HEK293 (cell line): Measurements from ENCODE around the gene FZD2.

Source experiments
- CTCF ChIA-PET: fragments of 350-600 bp; formaldehyde crosslinking; extraction: SDS; loops from one replicate; lab custom pipeline; 2021; ENCODE audit warnings: antibody characterized with exemption; lab: Yijun Ruan, JAX
- POLR2A ChIA-PET: fragments of 300-600 bp; formaldehyde crosslinking; extraction: SDS; loops from one replicate; lab custom pipeline; 2020; ENCODE audit warnings: antibody characterized with exemption, inconsistent platforms; lab: Yijun Ruan, JAX
- H3K27ac ChIP-seq: fragments of 200-500 bp; sonication (Bioruptor generic); 2 replicates; pipeline ENCODE4 v1.5.1; 2014; ENCODE audit warnings: low read depth, low read length, control low read depth, inconsistent platforms; ENCODE audit errors: extremely low read depth
- H3K36me3 ChIP-seq, 2 experiments: fragments of 200-500 bp in 1 of 2; sonication (Bioruptor generic) in 1 of 2; 1 replicate in 1 of 2; 2 replicates in 1 of 2; pipeline ENCODE4 v1.5.1; 2014 to 2017; ENCODE audit warnings: inconsistent platforms in 2 of 2, low read length in 2 of 2; ENCODE audit not compliant: control insufficient read depth in 2 of 2, insufficient read depth in 1 of 2
- H3K4me1 ChIP-seq: fragments of 200-500 bp; sonication (Bioruptor generic); 2 replicates; pipeline ENCODE4 v1.5.1; 2014; ENCODE audit warnings: mild to moderate bottlenecking, low read length, inconsistent platforms; ENCODE audit not compliant: control insufficient read depth, insufficient read depth
- H3K4me3 ChIP-seq: 2 replicates; pipeline ENCODE4 v1.5.1; 2011; ENCODE audit warnings: low read depth, mild to moderate bottlenecking, control low read depth, low read length, moderate library complexity
- H3K9me3 ChIP-seq: fragments of 200-500 bp; sonication (Bioruptor generic); 2 replicates; pipeline ENCODE4 v1.5.1; 2014; ENCODE audit warnings: low read depth, low read length, inconsistent platforms; ENCODE audit not compliant: control insufficient read depth, insufficient read depth
- GLIS2 ChIP-seq: fragments of 450-650 bp; formaldehyde crosslinking; IDR thresholded peaks from 2 replicates; pipeline ENCODE4 v1.5.1; 2016; ENCODE audit warnings: missing biosample characterization, missing genetic modification characterization
- HOXA7 ChIP-seq: sonication (generic); formaldehyde crosslinking; IDR thresholded peaks from 2 replicates; pipeline ENCODE4 v1.8.1; 2022; ENCODE audit warnings: missing genetic modification reagents, borderline replicate concordance
- KLF10 ChIP-seq: fragments of 450-650 bp; IDR thresholded peaks from 2 replicates; pipeline ENCODE4 v1.5.1; 2018; ENCODE audit warnings: missing biosample characterization, mild to moderate bottlenecking, missing genetic modification characterization
- SP7 ChIP-seq: fragments of 450-650 bp; formaldehyde crosslinking; IDR thresholded peaks from 2 replicates; pipeline ENCODE4 v1.5.1; 2016; ENCODE audit warnings: missing biosample characterization, missing genetic modification characterization
- TCF7L2 ChIP-seq: IDR thresholded peaks from 2 replicates; pipeline ENCODE4 v1.6.1; 2011; ENCODE audit warnings: low read depth, mild to moderate bottlenecking, inconsistent platforms, low read length, moderate library complexity, borderline replicate concordance
- ZBTB7A ChIP-seq: fragments of 450-650 bp; formaldehyde crosslinking; IDR thresholded peaks from 2 replicates; pipeline ENCODE4 v1.5.1; 2016; ENCODE audit warnings: low read depth, missing biosample characterization, missing genetic modification characterization
- ZIC2 ChIP-seq: fragments of 450-650 bp; formaldehyde crosslinking; IDR thresholded peaks from 2 replicates; pipeline ENCODE4 v1.5.1; 2016; ENCODE audit warnings: missing biosample characterization, missing genetic modification characterization
- ZNF121 ChIP-seq: fragments of 450-650 bp; formaldehyde crosslinking; IDR thresholded peaks from 2 replicates; pipeline ENCODE4 v1.5.1; 2016; ENCODE audit warnings: missing biosample characterization, missing genetic modification characterization
- ZNF140 ChIP-seq: fragments of 450-650 bp; formaldehyde crosslinking; IDR thresholded peaks from 2 replicates; pipeline ENCODE4 v1.5.1; 2016; ENCODE audit warnings: missing biosample characterization, missing genetic modification characterization
- ZNF2 ChIP-seq: fragments of 450-650 bp; formaldehyde crosslinking; IDR thresholded peaks from 2 replicates; pipeline ENCODE4 v1.5.1; 2016; ENCODE audit warnings: missing biosample characterization, missing genetic modification characterization
- ZNF274 ChIP-seq, 2 experiments: fragments of 200-500 bp in 1 of 2; fragments of 450-650 bp in 1 of 2; sonication (Bioruptor generic) in 1 of 2; formaldehyde crosslinking in 1 of 2; IDR thresholded peaks; 2 replicates each; pipeline versions ENCODE4 v1.5.1 to v1.6.1; 2014 to 2016; ENCODE audit warnings: borderline replicate concordance in 1 of 2, inconsistent platforms in 1 of 2, low read length in 1 of 2, missing biosample characterization in 1 of 2, missing genetic modification characterization in 1 of 2
- ZNF514 ChIP-seq: fragments of 450-650 bp; formaldehyde crosslinking; IDR thresholded peaks from 2 replicates; pipeline ENCODE4 v1.5.1; 2016; ENCODE audit warnings: missing biosample characterization, missing genetic modification characterization
- ZNF548 ChIP-seq: fragments of 450-650 bp; formaldehyde crosslinking; IDR thresholded peaks from 2 replicates; pipeline ENCODE4 v1.5.1; 2016; ENCODE audit warnings: missing biosample characterization, missing genetic modification characterization
- ZNF549 ChIP-seq: fragments of 450-650 bp; IDR thresholded peaks from 2 replicates; pipeline ENCODE4 v1.5.1; 2018; ENCODE audit warnings: missing biosample characterization, missing genetic modification characterization, mild to moderate bottlenecking, inconsistent platforms, moderate library complexity
- ZSCAN30 ChIP-seq: fragments of 450-650 bp; IDR thresholded peaks from 2 replicates; pipeline ENCODE4 v1.5.1; 2018; ENCODE audit warnings: missing biosample characterization, mild to moderate bottlenecking, missing genetic modification characterization, moderate library complexity
- TF ChIP-seq, protein P1 (sequence below): fragments of 450-650 bp; formaldehyde crosslinking; conservative IDR thresholded peaks from 2 replicates; pipeline ENCODE4 v1.5.1; 2016; ENCODE audit warnings: low read depth, missing biosample characterization, missing genetic modification characterization
- TF ChIP-seq, protein P2 (sequence below): fragments of 450-650 bp; formaldehyde crosslinking; IDR thresholded peaks from 2 replicates; pipeline ENCODE4 v1.5.1; 2016; ENCODE audit warnings: missing biosample characterization, missing genetic modification characterization
- TF ChIP-seq, protein P3 (sequence below): fragments of 450-650 bp; formaldehyde crosslinking; IDR thresholded peaks from 2 replicates; pipeline ENCODE4 v1.5.1; 2016; ENCODE audit warnings: missing biosample characterization, missing genetic modification characterization, borderline replicate concordance
- TF ChIP-seq, protein P4 (sequence below): fragments of 450-650 bp; formaldehyde crosslinking; IDR thresholded peaks from 2 replicates; pipeline ENCODE4 v1.5.1; 2017; ENCODE audit warnings: missing biosample characterization, mild to moderate bottlenecking, missing genetic modification characterization, moderate library complexity
- TF ChIP-seq, protein P5 (sequence below): fragments of 450-650 bp; formaldehyde crosslinking; IDR thresholded peaks from 2 replicates; pipeline ENCODE4 v1.5.1; 2016; ENCODE audit warnings: missing biosample characterization, missing genetic modification characterization, low read depth

Gene FZD2

DNA sequence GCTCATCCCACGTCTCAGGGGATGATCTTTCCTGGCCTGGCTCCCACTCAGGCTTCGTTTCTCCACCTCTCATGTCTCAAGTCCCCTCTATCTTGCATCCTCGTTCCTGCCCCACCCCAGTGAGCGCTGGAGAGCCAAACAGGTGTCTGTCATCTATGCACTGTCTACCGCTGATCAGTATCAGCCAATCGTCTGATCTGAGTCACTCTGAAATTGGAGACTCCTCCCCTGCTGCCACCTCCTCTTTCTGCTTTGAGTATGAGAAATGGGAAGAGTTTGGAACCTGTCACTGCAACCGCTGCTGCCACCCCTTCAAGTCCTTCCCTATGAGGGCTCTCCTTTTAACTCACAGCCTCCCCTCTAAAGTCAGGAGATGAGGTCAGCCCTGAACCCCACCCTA is 28.0 kb downstream of the FZD2 start (continued):
- TF ChIP-seq, protein P1, sequence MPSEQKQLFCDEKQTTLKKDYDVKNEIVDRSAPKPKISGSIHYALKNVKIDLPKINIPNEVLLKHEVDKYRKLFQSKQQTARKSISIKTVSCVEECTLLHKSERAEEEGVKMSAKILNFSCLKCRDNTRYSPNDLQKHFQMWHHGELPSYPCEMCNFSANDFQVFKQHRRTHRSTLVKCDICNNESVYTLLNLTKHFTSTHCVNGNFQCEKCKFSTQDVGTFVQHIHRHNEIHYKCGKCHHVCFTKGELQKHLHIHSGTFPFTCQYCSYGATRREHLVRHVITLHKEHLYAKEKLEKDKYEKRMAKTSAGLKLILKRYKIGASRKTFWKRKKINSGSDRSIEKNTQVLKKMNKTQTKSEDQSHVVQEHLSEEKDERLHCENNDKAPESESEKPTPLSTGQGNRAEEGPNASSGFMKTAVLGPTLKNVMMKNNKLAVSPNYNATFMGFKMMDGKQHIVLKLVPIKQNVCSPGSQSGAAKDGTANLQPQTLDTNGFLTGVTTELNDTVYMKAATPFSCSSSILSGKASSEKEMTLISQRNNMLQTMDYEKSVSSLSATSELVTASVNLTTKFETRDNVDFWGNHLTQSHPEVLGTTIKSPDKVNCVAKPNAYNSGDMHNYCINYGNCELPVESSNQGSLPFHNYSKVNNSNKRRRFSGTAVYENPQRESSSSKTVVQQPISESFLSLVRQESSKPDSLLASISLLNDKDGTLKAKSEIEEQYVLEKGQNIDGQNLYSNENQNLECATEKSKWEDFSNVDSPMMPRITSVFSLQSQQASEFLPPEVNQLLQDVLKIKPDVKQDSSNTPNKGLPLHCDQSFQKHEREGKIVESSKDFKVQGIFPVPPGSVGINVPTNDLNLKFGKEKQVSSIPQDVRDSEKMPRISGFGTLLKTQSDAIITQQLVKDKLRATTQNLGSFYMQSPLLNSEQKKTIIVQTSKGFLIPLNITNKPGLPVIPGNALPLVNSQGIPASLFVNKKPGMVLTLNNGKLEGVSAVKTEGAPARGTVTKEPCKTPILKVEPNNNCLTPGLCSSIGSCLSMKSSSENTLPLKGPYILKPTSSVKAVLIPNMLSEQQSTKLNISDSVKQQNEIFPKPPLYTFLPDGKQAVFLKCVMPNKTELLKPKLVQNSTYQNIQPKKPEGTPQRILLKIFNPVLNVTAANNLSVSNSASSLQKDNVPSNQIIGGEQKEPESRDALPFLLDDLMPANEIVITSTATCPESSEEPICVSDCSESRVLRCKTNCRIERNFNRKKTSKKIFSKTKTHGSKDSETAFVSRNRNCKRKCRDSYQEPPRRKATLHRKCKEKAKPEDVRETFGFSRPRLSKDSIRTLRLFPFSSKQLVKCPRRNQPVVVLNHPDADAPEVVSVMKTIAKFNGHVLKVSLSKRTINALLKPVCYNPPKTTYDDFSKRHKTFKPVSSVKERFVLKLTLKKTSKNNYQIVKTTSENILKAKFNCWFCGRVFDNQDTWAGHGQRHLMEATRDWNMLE (tag by site-specific recombination), result no peak
- TF ChIP-seq ZBTB7A (tag by site-specific recombination) (no peak), ZSCAN30 (tag by site-specific recombination) (no peak), ZNF274 (IDR thresholded peaks at IDR 0.05; ENCODE audit: low read length) (no peak), ZNF274 (tag by site-specific recombination; IDR thresholded peaks at IDR 0.05; ENCODE audit: borderline replicate concordance) (no peak), ZNF2 (tag by site-specific recombination) (no peak), ZNF548 (no peak), KLF10 (tag by site-specific recombination) (no peak), TCF7L2 (no peak), ZNF121 (no peak)
- TF ChIP-seq, protein P2, sequence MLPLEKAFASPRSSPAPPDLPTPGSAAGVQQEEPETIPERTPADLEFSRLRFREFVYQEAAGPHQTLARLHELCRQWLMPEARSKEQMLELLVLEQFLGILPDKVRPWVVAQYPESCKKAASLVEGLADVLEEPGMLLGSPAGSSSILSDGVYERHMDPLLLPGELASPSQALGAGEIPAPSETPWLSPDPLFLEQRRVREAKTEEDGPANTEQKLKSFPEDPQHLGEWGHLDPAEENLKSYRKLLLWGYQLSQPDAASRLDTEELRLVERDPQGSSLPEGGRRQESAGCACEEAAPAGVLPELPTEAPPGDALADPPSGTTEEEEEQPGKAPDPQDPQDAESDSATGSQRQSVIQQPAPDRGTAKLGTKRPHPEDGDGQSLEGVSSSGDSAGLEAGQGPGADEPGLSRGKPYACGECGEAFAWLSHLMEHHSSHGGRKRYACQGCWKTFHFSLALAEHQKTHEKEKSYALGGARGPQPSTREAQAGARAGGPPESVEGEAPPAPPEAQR (tag by site-specific recombination), result no peak
- TF ChIP-seq, all 188 proteins: peak for 0

DNA sequence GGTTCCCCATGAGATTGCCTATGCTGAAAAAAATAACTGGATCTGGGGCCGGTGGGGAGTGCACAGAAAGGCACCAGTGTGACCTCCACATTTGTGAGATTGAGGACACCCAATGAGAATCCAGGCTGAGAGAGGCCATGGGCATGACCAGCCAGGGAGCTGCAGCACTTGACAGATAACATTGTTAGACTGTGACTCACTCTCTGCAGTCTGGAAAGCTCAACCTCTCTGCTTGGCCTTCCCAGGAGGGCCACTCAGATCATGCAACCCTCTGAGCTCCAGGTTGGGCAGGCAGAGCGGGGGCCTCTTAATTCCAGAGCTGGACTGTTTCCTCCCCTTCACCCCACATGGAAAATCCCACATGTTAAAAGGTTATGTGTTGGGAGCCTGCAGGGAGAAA is 30.1 kb downstream of the FZD2 start:
- Histone ChIP-seq H3K27ac (peak overlapping the region; percentile 28; the same call in 1 of the 2 replicates), H3K4me3 (no peak overlapping the region), H3K4me1 (peaks cover 6% of the 10 kb centered on the region), H3K36me3 (no peaks in the 10 kb centered on the region), H3K9me3 (no peaks in the 10 kb centered on the region)
- CTCF ChIA-PET, result interaction anchor here (0.5 to 2.7 kb wide), 6 partner anchors 12 to 85 kb away, joined by 3 to 17 read pairs (median 4); no protein-coding TSS in a partner anchor
- POLR2A ChIA-PET, result interaction anchor here (0.5 to 1.8 kb wide), 15 partner anchors 12 to 464 kb away, joined by 3 to 13 read pairs (median 4); partner anchors contain the start of genes FZD2, HDAC5 and MEIOC
- TF ChIP-seq, protein P3, sequence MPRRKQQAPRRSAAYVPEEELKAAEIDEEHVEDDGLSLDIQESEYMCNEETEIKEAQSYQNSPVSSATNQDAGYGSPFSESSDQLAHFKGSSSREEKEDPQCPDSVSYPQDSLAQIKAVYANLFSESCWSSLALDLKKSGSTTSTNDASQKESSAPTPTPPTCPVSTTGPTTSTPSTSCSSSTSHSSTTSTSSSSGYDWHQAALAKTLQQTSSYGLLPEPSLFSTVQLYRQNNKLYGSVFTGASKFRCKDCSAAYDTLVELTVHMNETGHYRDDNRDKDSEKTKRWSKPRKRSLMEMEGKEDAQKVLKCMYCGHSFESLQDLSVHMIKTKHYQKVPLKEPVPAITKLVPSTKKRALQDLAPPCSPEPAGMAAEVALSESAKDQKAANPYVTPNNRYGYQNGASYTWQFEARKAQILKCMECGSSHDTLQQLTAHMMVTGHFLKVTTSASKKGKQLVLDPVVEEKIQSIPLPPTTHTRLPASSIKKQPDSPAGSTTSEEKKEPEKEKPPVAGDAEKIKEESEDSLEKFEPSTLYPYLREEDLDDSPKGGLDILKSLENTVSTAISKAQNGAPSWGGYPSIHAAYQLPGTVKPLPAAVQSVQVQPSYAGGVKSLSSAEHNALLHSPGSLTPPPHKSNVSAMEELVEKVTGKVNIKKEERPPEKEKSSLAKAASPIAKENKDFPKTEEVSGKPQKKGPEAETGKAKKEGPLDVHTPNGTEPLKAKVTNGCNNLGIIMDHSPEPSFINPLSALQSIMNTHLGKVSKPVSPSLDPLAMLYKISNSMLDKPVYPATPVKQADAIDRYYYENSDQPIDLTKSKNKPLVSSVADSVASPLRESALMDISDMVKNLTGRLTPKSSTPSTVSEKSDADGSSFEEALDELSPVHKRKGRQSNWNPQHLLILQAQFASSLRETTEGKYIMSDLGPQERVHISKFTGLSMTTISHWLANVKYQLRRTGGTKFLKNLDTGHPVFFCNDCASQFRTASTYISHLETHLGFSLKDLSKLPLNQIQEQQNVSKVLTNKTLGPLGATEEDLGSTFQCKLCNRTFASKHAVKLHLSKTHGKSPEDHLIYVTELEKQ (tag by site-specific recombination), result no peak
- TF ChIP-seq ZNF549 (tag by site-specific recombination) (no peak), SP7 (tag by site-specific recombination) (0 out of 2 replicates have a peak, but pooled peaks have one; percentile 48), ZNF514 (no peak), HOXA7 (CRISPR knock-in tag) (no peak), ZNF121 (no peak), ZNF140 (tag by site-specific recombination) (no peak), GLIS2 (tag by site-specific recombination) (0 out of 2 replicates have a peak, but pooled peaks have one; percentile 24), ZIC2 (tag by site-specific recombination) (peak; percentile 62)
- TF ChIP-seq, protein P4, sequence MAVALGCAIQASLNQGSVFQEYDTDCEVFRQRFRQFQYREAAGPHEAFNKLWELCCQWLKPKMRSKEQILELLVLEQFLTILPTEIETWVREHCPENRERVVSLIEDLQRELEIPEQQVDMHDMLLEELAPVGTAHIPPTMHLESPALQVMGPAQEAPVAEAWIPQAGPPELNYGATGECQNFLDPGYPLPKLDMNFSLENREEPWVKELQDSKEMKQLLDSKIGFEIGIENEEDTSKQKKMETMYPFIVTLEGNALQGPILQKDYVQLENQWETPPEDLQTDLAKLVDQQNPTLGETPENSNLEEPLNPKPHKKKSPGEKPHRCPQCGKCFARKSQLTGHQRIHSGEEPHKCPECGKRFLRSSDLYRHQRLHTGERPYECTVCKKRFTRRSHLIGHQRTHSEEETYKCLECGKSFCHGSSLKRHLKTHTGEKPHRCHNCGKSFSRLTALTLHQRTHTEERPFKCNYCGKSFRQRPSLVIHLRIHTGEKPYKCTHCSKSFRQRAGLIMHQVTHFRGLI (tag by site-specific recombination), result peak; percentile 60; the same call in 1 of the 2 replicates
- TF ChIP-seq, protein P5, sequence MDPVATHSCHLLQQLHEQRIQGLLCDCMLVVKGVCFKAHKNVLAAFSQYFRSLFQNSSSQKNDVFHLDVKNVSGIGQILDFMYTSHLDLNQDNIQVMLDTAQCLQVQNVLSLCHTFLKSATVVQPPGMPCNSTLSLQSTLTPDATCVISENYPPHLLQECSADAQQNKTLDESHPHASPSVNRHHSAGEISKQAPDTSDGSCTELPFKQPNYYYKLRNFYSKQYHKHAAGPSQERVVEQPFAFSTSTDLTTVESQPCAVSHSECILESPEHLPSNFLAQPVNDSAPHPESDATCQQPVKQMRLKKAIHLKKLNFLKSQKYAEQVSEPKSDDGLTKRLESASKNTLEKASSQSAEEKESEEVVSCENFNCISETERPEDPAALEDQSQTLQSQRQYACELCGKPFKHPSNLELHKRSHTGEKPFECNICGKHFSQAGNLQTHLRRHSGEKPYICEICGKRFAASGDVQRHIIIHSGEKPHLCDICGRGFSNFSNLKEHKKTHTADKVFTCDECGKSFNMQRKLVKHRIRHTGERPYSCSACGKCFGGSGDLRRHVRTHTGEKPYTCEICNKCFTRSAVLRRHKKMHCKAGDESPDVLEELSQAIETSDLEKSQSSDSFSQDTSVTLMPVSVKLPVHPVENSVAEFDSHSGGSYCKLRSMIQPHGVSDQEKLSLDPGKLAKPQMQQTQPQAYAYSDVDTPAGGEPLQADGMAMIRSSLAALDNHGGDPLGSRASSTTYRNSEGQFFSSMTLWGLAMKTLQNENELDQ (tag by site-specific recombination), result no peak
